Mesenchymal stem cell (in vitro differentiated cells and primary cell): Measurements from ENCODE around the gene BMERB1. TPM values are rescaled to one million over a fixed set of nuclear protein-coding genes. Genes with fewer than 3 reads are reported as not detected.
A peak's percentile ranks its signal among the peaks of the same experiment; 100 is the strongest.
"Not testable (repeated sequence)": the region's sequence is repeated elsewhere in the genome, so short reads cannot be mapped to it uniquely, and the experiment has no call there.

ENCODE experiments used
- DNase-seq: peaks from one replicate; pipeline ENCODE4 v3.0.0-alpha.2; 2013
- H2AFZ ChIP-seq: one replicate; pipeline ENCODE4 v1.6.1; 2013; ENCODE audit warnings: low read depth, mild to moderate bottlenecking, control low read depth, inconsistent platforms, low read length, moderate library complexity
- H2AK5ac ChIP-seq: 2 replicates; pipeline ENCODE4 v1.6.1; 2013; ENCODE audit warnings: low read length, moderate library complexity, mild to moderate bottlenecking, inconsistent platforms; ENCODE audit not compliant: severe bottlenecking
- H2BK120ac ChIP-seq: one replicate; pipeline ENCODE4 v1.6.1; 2013; ENCODE audit warnings: low read depth, mild to moderate bottlenecking, inconsistent platforms, low read length, moderate library complexity
- H2BK12ac ChIP-seq, 2 experiments: one replicate each; pipeline ENCODE4 v1.6.1; 2013; ENCODE audit warnings: inconsistent platforms in 2 of 2, low read length in 2 of 2, mild to moderate bottlenecking in 2 of 2, moderate library complexity in 2 of 2, control low read depth in 1 of 2
- H2BK15ac ChIP-seq: one replicate; pipeline ENCODE4 v1.6.1; 2013; ENCODE audit warnings: mild to moderate bottlenecking, low read depth, inconsistent platforms; ENCODE audit not compliant: poor library complexity, severe bottlenecking
- H2BK5ac ChIP-seq: 2 replicates; pipeline ENCODE4 v1.6.1; 2013; ENCODE audit warnings: low read depth, mild to moderate bottlenecking, low read length, control low read depth, inconsistent platforms; ENCODE audit not compliant: poor library complexity, severe bottlenecking
- H3K14ac ChIP-seq, 2 experiments: one replicate each; pipeline ENCODE4 v1.6.1; 2013; ENCODE audit warnings: inconsistent platforms in 2 of 2, low read length in 2 of 2, control low read depth in 1 of 2, mild to moderate bottlenecking in 1 of 2, moderate library complexity in 1 of 2
- H3K18ac ChIP-seq, 2 experiments: one replicate each; pipeline ENCODE4 v1.6.1; 2013; ENCODE audit warnings: inconsistent platforms in 2 of 2, low read length in 2 of 2, control low read depth in 1 of 2, low read depth in 1 of 2, mild to moderate bottlenecking in 1 of 2
- H3K23ac ChIP-seq, 2 experiments: one replicate each; pipeline ENCODE4 v1.6.1; 2013; ENCODE audit warnings: inconsistent platforms in 2 of 2, low read length in 2 of 2, mild to moderate bottlenecking in 2 of 2, moderate library complexity in 2 of 2, control low read depth in 1 of 2
- H3K27ac ChIP-seq: 2 replicates; pipeline ENCODE4 v1.5.1; 2013; ENCODE audit warnings: mild to moderate bottlenecking, moderate library complexity, low read length, control low read depth, inconsistent platforms; ENCODE audit not compliant: poor library complexity, severe bottlenecking
- H3K27me3 ChIP-seq, 2 experiments: 2 replicates each; pipeline versions ENCODE4 v1.6.1 to v1.7.0; 2013; ENCODE audit warnings: low read length in 2 of 2, mild to moderate bottlenecking in 2 of 2, moderate library complexity in 2 of 2, control low read depth in 1 of 2, inconsistent platforms in 1 of 2; ENCODE audit not compliant: control insufficient read depth in 1 of 2, insufficient read depth in 1 of 2
- H3K36me3 ChIP-seq, 2 experiments: 2 replicates each; pipeline versions ENCODE4 v1.6.1 to v1.7.0; 2013; ENCODE audit warnings: low read length in 2 of 2, control low read depth in 1 of 2, inconsistent platforms in 1 of 2, low read depth in 1 of 2, mild to moderate bottlenecking in 1 of 2; ENCODE audit not compliant: insufficient read depth in 2 of 2, control insufficient read depth in 1 of 2
- H3K4ac ChIP-seq, 2 experiments: one replicate each; pipeline ENCODE4 v1.6.1; 2013; ENCODE audit warnings: inconsistent platforms in 2 of 2, low read length in 2 of 2, mild to moderate bottlenecking in 2 of 2, moderate library complexity in 2 of 2, control low read depth in 1 of 2, low read depth in 1 of 2
- H3K4me1 ChIP-seq: 2 replicates; pipeline ENCODE4 v1.6.1; 2013; ENCODE audit warnings: low read depth, low read length, control low read depth; ENCODE audit not compliant: control insufficient read depth, insufficient read depth
- H3K4me2 ChIP-seq: 2 replicates; pipeline ENCODE4 v1.6.1; 2013; ENCODE audit warnings: low read length, mild to moderate bottlenecking, inconsistent platforms; ENCODE audit not compliant: poor library complexity, severe bottlenecking
- H3K4me3 ChIP-seq, 2 experiments: 2 replicates each; pipeline versions ENCODE4 v1.5.1 to v1.7.0; 2013; ENCODE audit warnings: low read length in 2 of 2, mild to moderate bottlenecking in 2 of 2, control low read depth in 1 of 2, low read depth in 1 of 2; ENCODE audit not compliant: insufficient read depth in 1 of 2
- H3K79me1 ChIP-seq: replicated peaks from 2 replicates; pipeline ENCODE4 v1.6.1; 2013; ENCODE audit warnings: mild to moderate bottlenecking, control low read depth, low read length, inconsistent platforms; ENCODE audit not compliant: poor library complexity, severe bottlenecking
- H3K9ac ChIP-seq: 2 replicates; pipeline ENCODE4 v1.7.0; 2013; ENCODE audit warnings: mild to moderate bottlenecking, low read length, moderate library complexity
- H3K9me3 ChIP-seq: 2 replicates; pipeline ENCODE4 v1.7.0; 2013; ENCODE audit warnings: mild to moderate bottlenecking, low read length; ENCODE audit not compliant: control insufficient read depth
- H4K8ac ChIP-seq: one replicate; pipeline ENCODE4 v1.6.1; 2013; ENCODE audit warnings: inconsistent platforms, mild to moderate bottlenecking, low read length, moderate library complexity
- H4K91ac ChIP-seq: one replicate; pipeline ENCODE4 v1.6.1; 2013; ENCODE audit warnings: mild to moderate bottlenecking, low read length, inconsistent platforms
- WGBS: methylation state at CpG from one replicate; pipeline ENCODE4 v1.1.7; 2013; ENCODE audit warnings: mixed read lengths; 5-methylcytosine and 5-hydroxymethylcytosine counted together
- polyA plus RNA-seq, 2 experiments: library from polyadenylated mRNA; stranded (reverse); fragments of 200-250 nt; gene quantifications; one replicate each; pipeline ENCODE4 v1.2.3, GENCODE V29; 2013

BMERB1 gene
- 34.5 TPM for polyA plus RNA-seq (2013, experiment 1 of 2)
- polyA plus RNA-seq (2013, experiment 2 of 2) = 34.0 TPM

- DNase-seq = peak; percentile 83
- H2AK5ac ChIP-seq = no peak within 1 kb of the TSS
- no peaks in the 10 kb centered on the region for H3K9me3 ChIP-seq
- no peaks in the 10 kb centered on the region for H3K36me3 ChIP-seq
- under 1% methylated on average over 44 of the region's 63 CpGs for WGBS
- H3K14ac ChIP-seq = peak within 1 kb of the TSS; percentile 57 to 89
- H2BK120ac ChIP-seq = peak within 1 kb of the TSS; percentile 83
- peak within 1 kb of the TSS; percentile 68 for H2AFZ ChIP-seq
- H2BK12ac ChIP-seq = peak within 1 kb of the TSS; percentile 56 to 84
- H3K4ac ChIP-seq = peak within 1 kb of the TSS in 1 of 2 experiments; percentile 78
- H3K27me3 ChIP-seq = no peaks in the 10 kb centered on the region
- H4K91ac ChIP-seq = no peak within 1 kb of the TSS
- peak within 1 kb of the TSS in 1 of 2 experiments; percentile 67 for H3K23ac ChIP-seq
- peak within 1 kb of the TSS; percentile 94 for H3K9ac ChIP-seq
- H3K18ac ChIP-seq = peak within 1 kb of the TSS; percentile 62 to 87
- H3K79me1 ChIP-seq = peaks cover 17% of the 10 kb centered on the region
- peak within 1 kb of the TSS; percentile 83 to 99 for H3K4me3 ChIP-seq
- peak within 1 kb of the TSS; percentile 26 for H2BK15ac ChIP-seq
- no peak within 1 kb of the TSS for H2BK5ac ChIP-seq
- H3K4me1 ChIP-seq = peaks cover 2% of the 10 kb centered on the region
- H4K8ac ChIP-seq = peak within 1 kb of the TSS; percentile 81
- H3K27ac ChIP-seq = no peak within 1 kb of the TSS
- H3K4me2 ChIP-seq = peak within 1 kb of the TSS; percentile 99
Observed at GRCh38 chr16:15434425-15435215, at the start of gene BMERB1. Gene BMERB1, plus strand, starts transcription at chr16:15434588. Its CDS starts 66 bp downstream, at chr16:15434654.

GRCh38 chr16:15388060-15388459 lies 46.3 kb upstream of the BMERB1 start:
- not testable (repeated sequence) for DNase-seq, H3K9me3 ChIP-seq, H3K14ac ChIP-seq, H2BK120ac ChIP-seq, H2BK5ac ChIP-seq, H4K91ac ChIP-seq, H4K8ac ChIP-seq, H2BK12ac ChIP-seq, H3K79me1 ChIP-seq, H3K36me3 ChIP-seq, H3K4me1 ChIP-seq, H3K18ac ChIP-seq, H3K4me3 ChIP-seq, H2BK15ac ChIP-seq, H2AFZ ChIP-seq, H3K4ac ChIP-seq, H3K9ac ChIP-seq, H3K23ac ChIP-seq, H2AK5ac ChIP-seq, H3K4me2 ChIP-seq, H3K27me3 ChIP-seq, H3K27ac ChIP-seq
- WGBS = 100% methylated on average over 1 of the region's 6 CpGs

GRCh38 chr16:15389916-15390315 lies 44.5 kb upstream of the BMERB1 start:
- not testable (repeated sequence) for H4K91ac ChIP-seq, H3K4me2 ChIP-seq, H2BK12ac ChIP-seq, H3K18ac ChIP-seq, H2BK120ac ChIP-seq, DNase-seq, H2AK5ac ChIP-seq, H3K27me3 ChIP-seq, H3K9ac ChIP-seq, H4K8ac ChIP-seq, H3K4me1 ChIP-seq, H2AFZ ChIP-seq, H3K27ac ChIP-seq, H2BK15ac ChIP-seq, H2BK5ac ChIP-seq, H3K36me3 ChIP-seq, H3K4me3 ChIP-seq, H3K14ac ChIP-seq, H3K4ac ChIP-seq, H3K9me3 ChIP-seq, H3K79me1 ChIP-seq, H3K23ac ChIP-seq
- 90% methylated on average over 5 of the region's 5 CpGs for WGBS

GRCh38 chr16:15393025-15393424 lies 41.4 kb upstream of the BMERB1 start:
- not testable (repeated sequence) for H3K4me1 ChIP-seq, H3K18ac ChIP-seq, H3K23ac ChIP-seq, H3K36me3 ChIP-seq, H3K4me2 ChIP-seq, H3K27me3 ChIP-seq, H3K27ac ChIP-seq, H3K9ac ChIP-seq, H4K91ac ChIP-seq, H2AFZ ChIP-seq, H3K79me1 ChIP-seq, H3K14ac ChIP-seq, H3K9me3 ChIP-seq, DNase-seq, H2BK5ac ChIP-seq, H2BK120ac ChIP-seq, H2BK12ac ChIP-seq, H2BK15ac ChIP-seq, H4K8ac ChIP-seq, H3K4me3 ChIP-seq, H3K4ac ChIP-seq, H2AK5ac ChIP-seq
- WGBS = 98% methylated on average over 7 of the region's 8 CpGs
